GM23248 (cell line): Measurements from ENCODE around the gene GALE.

Source experiments
- EZH2 ChIP-seq: fragments of 200-600 bp; sonication (generic); IDR thresholded peaks from 2 replicates; pipeline ENCODE4 v1.6.1; 2018; ENCODE audit warnings: antibody characterized with exemption, mild to moderate bottlenecking; ENCODE audit not compliant: insufficient read depth, poor library complexity, severe bottlenecking
- EZH2phosphoT487 ChIP-seq: fragments of 200-600 bp; sonication (generic); IDR thresholded peaks from 2 replicates; pipeline ENCODE4 v1.6.1; 2018; ENCODE audit warnings: antibody characterized with exemption, moderate library complexity, mild to moderate bottlenecking, low read depth; ENCODE audit not compliant: insufficient read depth

- no peak for TF ChIP-seq EZH2
- no peak for TF ChIP-seq EZH2phosphoT487
These were observed 37.9 kb upstream of the GALE start for GRCh38 chr1:23838401-23838866.
